ENCODE results near the gene PLXNA1. TPM values are rescaled to one million over a fixed set of nuclear protein-coding genes. Genes with fewer than 3 reads are reported as not detected.

The PLXNA1 gene
- total RNA-seq = 10 to 100 TPM; 28.2 to 56.1 (median 37.1) TPM

DNA sequence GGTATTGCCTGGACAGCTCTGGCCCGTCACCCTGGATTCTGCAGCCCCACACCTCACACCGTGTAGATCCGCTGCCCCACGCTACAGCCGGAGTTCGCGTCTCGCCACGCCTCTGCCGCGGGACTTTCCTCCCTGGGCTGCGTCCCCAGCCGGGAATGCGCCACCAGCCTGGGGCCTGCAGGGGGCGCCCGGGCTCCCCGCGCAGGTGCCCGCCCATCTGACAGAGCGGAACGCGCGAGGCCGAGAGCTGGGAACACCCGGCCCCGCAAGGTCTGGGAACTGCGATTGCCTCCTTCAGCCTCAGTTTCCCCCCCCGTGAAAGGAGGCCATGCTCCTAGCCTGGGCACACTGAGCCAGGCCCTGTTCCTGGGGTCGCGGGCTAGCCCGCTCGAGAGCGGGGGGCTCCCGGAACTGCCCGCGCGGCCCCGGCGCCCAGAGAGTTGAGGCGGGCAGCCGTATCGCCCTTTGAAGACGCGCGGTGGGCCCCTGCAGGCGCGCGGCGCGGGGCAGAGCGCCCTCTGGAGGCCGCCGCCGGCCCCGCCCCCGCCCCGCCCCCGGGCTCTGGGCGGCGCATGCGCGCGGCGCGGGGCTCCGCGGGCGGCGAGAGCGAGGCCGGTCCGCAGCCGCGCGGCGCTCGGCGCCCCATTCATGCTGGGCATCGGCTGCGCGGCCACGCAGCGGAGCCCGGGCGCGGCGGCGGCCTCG, at the start of gene PLXNA1:
TSS of gene PLXNA1 (plus strand) at position 645 of the 705 bp plus-strand sequence. CDS start 5,479 bp downstream, outside the sequence.
- peaks cover 11 to 18% of the 10 kb centered on the region in 2 donors for H3K4me1 ChIP-seq (replicated peaks in 1 of 2)
- peak; percentile 49 to 82 (median 68) for ATAC-seq (replicated peaks in 6 of 8)
- 0 to 18% (median 0%) methylated on average over 6 to 12 of the region's 89 CpGs; no CpG with 5 or more reads in 7 of the 10 experiments for WGBS, 10 experiments
- peak within 1 kb of the TSS; percentile 67 to 83 for H3K27ac ChIP-seq
- in situ Hi-C loops (cut with MboI; ENCODE audit: low pct_unique_long_range_greater_than_20kb in 2 of 9, low sequenced_read_pairs in 9 of 9, unreplicated experiment in 9 of 9) = loop anchor here in 4 of 9 experiments (25.0 kb wide), 3 partner anchors 220 to 480 kb away; no protein-coding TSS in a partner anchor
- H3K4me3 ChIP-seq = peak within 1 kb of the TSS; percentile 66 to 96 (median 80)

- 0 to 83% (median 15%) methylated on average over 1 to 3 of the region's 4 CpGs; no CpG with 5 or more reads in 4 of the 10 experiments for WGBS, 10 experiments
- Histone ChIP-seq H3K4me1 (replicated peaks in 1 of 2) (peaks cover 27 to 33% of the 10 kb centered on the region in 2 donors), H3K4me3 (no peak overlapping the region), H3K27ac (peak overlapping the region in 1 of 2 donors; percentile 28)
- in situ Hi-C loops (cut with MboI; ENCODE audit: low pct_unique_long_range_greater_than_20kb in 2 of 9, low sequenced_read_pairs in 9 of 9, unreplicated experiment in 9 of 9) = no loop called here
- peak in 5 of 8 experiments; percentile 63 to 82 (median 80) for ATAC-seq (replicated peaks in 6 of 8)
Measured at GRCh38 chr3:126934031-126934531, 48.8 kb upstream of the PLXNA1 start.

- no peak overlapping the region for H3K27ac ChIP-seq
Measured at GRCh38 chr3:126934991-126935390, 47.9 kb upstream of the PLXNA1 start.

GRCh38 chr3:126935756-126936509, 47.0 kb upstream of the PLXNA1 start:
- in situ Hi-C loops (cut with MboI; ENCODE audit: low pct_unique_long_range_greater_than_20kb in 2 of 9, low sequenced_read_pairs in 9 of 9, unreplicated experiment in 9 of 9) = no loop called here
- peaks cover 42 to 49% of the 10 kb centered on the region in 2 donors for H3K4me1 ChIP-seq (replicated peaks in 1 of 2)
- ATAC-seq (replicated peaks in 6 of 8) = no peak
- no peak overlapping the region for H3K4me3 ChIP-seq
- 69 to 100% (median 92%) methylated on average over 1 to 4 of the region's 4 CpGs; no CpG with 5 or more reads in 1 of the 10 experiments for WGBS, 10 experiments
- no peak overlapping the region for H3K27ac ChIP-seq

More at GRCh38 chr3:126934991-126935390, 47.9 kb upstream of the PLXNA1 start:
- no peak for ATAC-seq (replicated peaks in 6 of 8)
- in situ Hi-C loops (cut with MboI; ENCODE audit: low pct_unique_long_range_greater_than_20kb in 2 of 9, low sequenced_read_pairs in 9 of 9, unreplicated experiment in 9 of 9) = no loop called here
- WGBS, 10 experiments = 84 to 100% (median 90%) methylated on average over 1 to 7 of the region's 8 CpGs; no CpG with 5 or more reads in 3 of the 10 experiments
- Histone ChIP-seq H3K4me3 (no peak overlapping the region), H3K4me1 (replicated peaks in 1 of 2) (peaks cover 36 to 42% of the 10 kb centered on the region in 2 donors)

- Histone ChIP-seq H3K4me3 (no peak overlapping the region), H3K4me1 (replicated peaks in 1 of 2) (peaks cover 42 to 49% of the 10 kb centered on the region in 2 donors), H3K27ac (no peak overlapping the region)
- in situ Hi-C loops (cut with MboI; ENCODE audit: low pct_unique_long_range_greater_than_20kb in 2 of 9, low sequenced_read_pairs in 9 of 9, unreplicated experiment in 9 of 9) = no loop called here
- ATAC-seq (replicated peaks in 6 of 8) = no peak
- 58 to 100% (median 88%) methylated on average over 1 to 3 of the region's 6 CpGs; no CpG with 5 or more reads in 3 of the 10 experiments for WGBS, 10 experiments
Measured at GRCh38 chr3:126936853-126937425, 46.0 kb upstream of the PLXNA1 start.

GRCh38 chr3:126937533-126937932, 45.4 kb upstream of the PLXNA1 start:
- H3K27ac ChIP-seq = peak overlapping the region; percentile 9 to 44
- 80 to 100% (median 100%) methylated on average over 1 of the region's 2 CpGs; no CpG with 5 or more reads in 6 of the 10 experiments for WGBS, 10 experiments
- peaks cover 42 to 43% of the 10 kb centered on the region in 2 donors for H3K4me1 ChIP-seq (replicated peaks in 1 of 2)
- in situ Hi-C loops (cut with MboI; ENCODE audit: low pct_unique_long_range_greater_than_20kb in 2 of 9, low sequenced_read_pairs in 9 of 9, unreplicated experiment in 9 of 9) = no loop called here
- no peak overlapping the region for H3K4me3 ChIP-seq
- peak in 5 of 8 experiments; percentile 31 to 52 (median 40) for ATAC-seq (replicated peaks in 6 of 8)

GRCh38 chr3:126937973-126938372, 44.9 kb upstream of the PLXNA1 start:
- ATAC-seq (replicated peaks in 6 of 8) = peak in 5 of 8 experiments; percentile 55 to 76 (median 56)
- Histone ChIP-seq H3K27ac (peak overlapping the region; percentile 43 to 44), H3K4me1 (replicated peaks in 1 of 2) (peaks cover 42% of the 10 kb centered on the region in 2 donors), H3K4me3 (no peak overlapping the region)
- in situ Hi-C loops (cut with MboI; ENCODE audit: low pct_unique_long_range_greater_than_20kb in 2 of 9, low sequenced_read_pairs in 9 of 9, unreplicated experiment in 9 of 9) = no loop called here
- WGBS, 10 experiments = 33 to 100% (median 87%) methylated on average over 1 to 6 of the region's 7 CpGs; no CpG with 5 or more reads in 4 of the 10 experiments

GRCh38 chr3:126938520-126939337, 44.2 kb upstream of the PLXNA1 start:
- peak overlapping the region; percentile 43 to 44 for H3K27ac ChIP-seq
- in situ Hi-C loops (cut with MboI; ENCODE audit: low pct_unique_long_range_greater_than_20kb in 2 of 9, low sequenced_read_pairs in 9 of 9, unreplicated experiment in 9 of 9) = no loop called here
- H3K4me1 ChIP-seq (replicated peaks in 1 of 2) = peaks cover 41 to 42% of the 10 kb centered on the region in 2 donors
- ATAC-seq (replicated peaks in 6 of 8) = peak in 5 of 8 experiments; percentile 28 to 85 (median 58)
- WGBS, 10 experiments = 11 to 80% (median 67%) methylated on average over 1 to 6 of the region's 8 CpGs; no CpG with 5 or more reads in 4 of the 10 experiments
- no peak overlapping the region for H3K4me3 ChIP-seq

DNA sequence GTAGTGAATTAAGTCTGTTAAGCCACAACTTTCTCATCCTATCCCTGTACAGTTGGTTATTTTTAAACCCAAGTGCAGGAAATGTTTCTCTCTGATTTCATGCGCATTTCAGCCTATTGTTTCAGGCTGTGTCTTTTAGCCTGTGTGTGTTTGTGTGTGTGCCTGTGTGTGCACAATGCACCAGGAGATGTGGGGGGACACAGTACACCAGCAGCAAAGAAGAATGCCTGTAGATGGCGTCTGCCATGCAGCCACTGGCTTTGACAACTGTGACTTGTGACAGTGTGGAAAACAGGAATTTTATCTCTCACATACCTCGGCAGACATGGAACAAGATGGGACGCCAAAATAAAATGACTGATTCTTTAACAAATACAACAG, 43.6 kb upstream of the PLXNA1 start:
- in situ Hi-C loops (cut with MboI; ENCODE audit: low pct_unique_long_range_greater_than_20kb in 2 of 9, low sequenced_read_pairs in 9 of 9, unreplicated experiment in 9 of 9) = no loop called here
- 0 to 100% (median 63%) methylated on average over 1 to 4 of the region's 4 CpGs; no CpG with 5 or more reads in 3 of the 10 experiments for WGBS, 10 experiments
- Histone ChIP-seq H3K4me3 (no peak overlapping the region), H3K27ac (no peak overlapping the region), H3K4me1 (replicated peaks in 1 of 2) (peaks cover 42 to 43% of the 10 kb centered on the region in 2 donors)
- ATAC-seq (replicated peaks in 6 of 8) = peak; percentile 46 to 84 (median 64)

- peak in 3 of 8 experiments; percentile 6 to 62 (median 29) for ATAC-seq (replicated peaks in 6 of 8)
- in situ Hi-C loops (cut with MboI; ENCODE audit: low pct_unique_long_range_greater_than_20kb in 2 of 9, low sequenced_read_pairs in 9 of 9, unreplicated experiment in 9 of 9) = no loop called here
- Histone ChIP-seq H3K4me3 (no peak overlapping the region), H3K4me1 (replicated peaks in 1 of 2) (peaks cover 44 to 46% of the 10 kb centered on the region in 2 donors), H3K27ac (no peak overlapping the region)
- 18 to 100% (median 82%) methylated on average over 1 to 3 of the region's 3 CpGs for WGBS, 10 experiments
Measured at GRCh38 chr3:126939733-126940132, 43.2 kb upstream of the PLXNA1 start.

GRCh38 chr3:126941721-126942270, 41.1 kb upstream of the PLXNA1 start:
- ATAC-seq (replicated peaks in 6 of 8) = no peak
- Histone ChIP-seq H3K4me1 (replicated peaks in 1 of 2) (peaks cover 55 to 62% of the 10 kb centered on the region in 2 donors), H3K4me3 (no peak overlapping the region), H3K27ac (no peak overlapping the region)
- in situ Hi-C loops (cut with MboI; ENCODE audit: low pct_unique_long_range_greater_than_20kb in 2 of 9, low sequenced_read_pairs in 9 of 9, unreplicated experiment in 9 of 9) = no loop called here
- 67 to 100% (median 73%) methylated on average over 1 to 2 of the region's 5 CpGs; no CpG with 5 or more reads in 5 of the 10 experiments for WGBS, 10 experiments
